ENCODE data around the gene ATP5F1C. TPM values are rescaled to one million over a fixed set of nuclear protein-coding genes. Genes with fewer than 3 reads are reported as not detected.
"Not testable (repeated sequence)": the region's sequence is repeated elsewhere in the genome, so short reads cannot be mapped to it uniquely, and the experiment has no call there.

ATP5F1C gene
- total RNA-seq, 1 donor from 2014 or later = 295 TPM

DNA sequence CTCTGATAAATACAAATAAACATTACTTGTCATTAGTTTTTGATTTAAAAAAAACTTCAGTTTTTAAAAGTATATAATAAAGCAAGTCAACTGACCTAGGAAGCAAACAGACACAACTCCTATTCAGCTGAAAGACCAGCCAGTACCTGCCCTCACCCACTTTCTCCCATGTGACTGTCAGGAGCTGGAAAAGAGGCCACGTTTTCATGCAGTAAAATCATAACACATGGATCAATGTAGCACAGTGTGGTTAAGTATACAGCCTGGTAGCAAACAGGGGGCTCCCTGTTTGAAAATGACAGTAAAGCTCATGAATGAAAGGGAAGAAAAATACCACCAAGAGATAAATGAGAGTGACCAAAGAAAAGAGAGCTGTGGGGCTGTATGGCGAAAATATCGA is 21.7 kb upstream of the ATP5F1C start:
- H3K36me3 ChIP-seq (ENCODE audit: control insufficient read depth in 3 of 3, insufficient read depth in 3 of 3, low read length in 3 of 3) = peaks cover 31 to 53% (median 37%) of the 10 kb centered on the region in 3 donors

DNA sequence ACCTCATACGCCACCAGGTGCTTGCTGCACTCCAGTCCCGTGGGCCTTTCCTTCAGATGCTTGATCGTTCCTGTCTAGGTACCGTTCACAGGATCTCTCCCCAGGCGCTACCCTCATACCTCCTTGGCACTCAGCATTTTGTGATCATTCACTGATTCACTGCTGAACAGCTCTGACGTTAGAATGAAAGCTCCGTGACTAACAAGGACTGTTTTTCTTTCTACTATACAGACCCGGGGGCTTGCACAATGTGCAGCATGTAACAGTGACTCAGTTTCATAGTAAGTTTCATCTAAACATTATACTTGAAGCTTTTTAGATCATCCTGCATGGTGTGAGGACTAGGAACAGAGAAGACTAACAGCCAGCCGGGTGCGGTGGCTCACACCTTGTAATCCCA is 20.8 kb upstream of the ATP5F1C start:
- Histone ChIP-seq H3K27ac (ENCODE audit: low read depth, low read length) (no peak overlapping the region), H3K27me3 (ENCODE audit: control insufficient read depth in 3 of 3, insufficient read depth in 3 of 3, low read length in 3 of 3) (no peaks in the 10 kb centered on the region), H3K9me3 (ENCODE audit: control insufficient read depth in 3 of 3, low read length in 3 of 3) (no peaks in the 10 kb centered on the region), H3K9ac (ENCODE audit: low read depth in 1 of 3, low read length in 3 of 3) (no peak overlapping the region), H3K4me3 (ENCODE audit: low read length in 3 of 3) (no peak overlapping the region), H3K36me3 (ENCODE audit: control insufficient read depth in 3 of 3, insufficient read depth in 3 of 3, low read length in 3 of 3) (peaks cover 23 to 44% (median 27%) of the 10 kb centered on the region in 3 donors), H3K4me1 (ENCODE audit: control insufficient read depth in 3 of 3, insufficient read depth in 3 of 3, low read length in 3 of 3) (no peaks in the 10 kb centered on the region)

More for the DNA sequence above, 21.7 kb upstream of the ATP5F1C start:
- Histone ChIP-seq H3K4me3 (ENCODE audit: low read length in 3 of 3) (no peak overlapping the region), H3K27me3 (ENCODE audit: control insufficient read depth in 3 of 3, insufficient read depth in 3 of 3, low read length in 3 of 3) (no peaks in the 10 kb centered on the region), H3K9me3 (ENCODE audit: control insufficient read depth in 3 of 3, low read length in 3 of 3) (no peaks in the 10 kb centered on the region), H3K4me1 (ENCODE audit: control insufficient read depth in 3 of 3, insufficient read depth in 3 of 3, low read length in 3 of 3) (no peaks in the 10 kb centered on the region), H3K27ac (ENCODE audit: low read depth, low read length) (no peak overlapping the region), H3K9ac (ENCODE audit: low read depth in 1 of 3, low read length in 3 of 3) (no peak overlapping the region)

DNA sequence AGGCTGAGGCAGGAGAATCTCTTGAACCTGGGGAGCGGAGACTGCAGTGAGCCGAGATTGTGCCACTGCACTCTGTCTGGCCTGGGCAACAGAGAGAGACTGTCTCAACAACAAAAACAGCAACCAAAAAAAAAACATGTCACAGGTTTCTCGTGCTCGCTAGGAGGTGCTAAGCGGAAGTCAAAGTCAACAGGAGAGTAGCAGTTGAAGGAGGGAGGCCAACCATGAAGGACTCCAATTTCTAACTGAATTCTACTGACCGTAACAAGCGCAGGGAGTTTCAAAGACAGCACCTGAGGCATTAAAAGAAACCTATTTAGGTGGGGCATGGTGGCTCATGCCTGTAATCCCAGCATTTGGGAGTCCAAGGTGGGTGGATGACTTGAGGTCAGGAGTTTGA is 19.6 kb upstream of the ATP5F1C start:
- no peak overlapping the region for H3K27ac ChIP-seq (ENCODE audit: low read depth, low read length)
- no peak overlapping the region for H3K9ac ChIP-seq (ENCODE audit: low read depth in 1 of 3, low read length in 3 of 3)
- no peaks in the 10 kb centered on the region for H3K4me1 ChIP-seq (ENCODE audit: control insufficient read depth in 3 of 3, insufficient read depth in 3 of 3, low read length in 3 of 3)
- no peaks in the 10 kb centered on the region for H3K9me3 ChIP-seq (ENCODE audit: control insufficient read depth in 3 of 3, low read length in 3 of 3)
- H3K4me3 ChIP-seq (ENCODE audit: low read length in 3 of 3) = no peak overlapping the region
- H3K36me3 ChIP-seq (ENCODE audit: control insufficient read depth in 3 of 3, insufficient read depth in 3 of 3, low read length in 3 of 3) = peaks cover 16 to 38% (median 33%) of the 10 kb centered on the region in 3 donors
- H3K27me3 ChIP-seq (ENCODE audit: control insufficient read depth in 3 of 3, insufficient read depth in 3 of 3, low read length in 3 of 3) = no peaks in the 10 kb centered on the region

DNA sequence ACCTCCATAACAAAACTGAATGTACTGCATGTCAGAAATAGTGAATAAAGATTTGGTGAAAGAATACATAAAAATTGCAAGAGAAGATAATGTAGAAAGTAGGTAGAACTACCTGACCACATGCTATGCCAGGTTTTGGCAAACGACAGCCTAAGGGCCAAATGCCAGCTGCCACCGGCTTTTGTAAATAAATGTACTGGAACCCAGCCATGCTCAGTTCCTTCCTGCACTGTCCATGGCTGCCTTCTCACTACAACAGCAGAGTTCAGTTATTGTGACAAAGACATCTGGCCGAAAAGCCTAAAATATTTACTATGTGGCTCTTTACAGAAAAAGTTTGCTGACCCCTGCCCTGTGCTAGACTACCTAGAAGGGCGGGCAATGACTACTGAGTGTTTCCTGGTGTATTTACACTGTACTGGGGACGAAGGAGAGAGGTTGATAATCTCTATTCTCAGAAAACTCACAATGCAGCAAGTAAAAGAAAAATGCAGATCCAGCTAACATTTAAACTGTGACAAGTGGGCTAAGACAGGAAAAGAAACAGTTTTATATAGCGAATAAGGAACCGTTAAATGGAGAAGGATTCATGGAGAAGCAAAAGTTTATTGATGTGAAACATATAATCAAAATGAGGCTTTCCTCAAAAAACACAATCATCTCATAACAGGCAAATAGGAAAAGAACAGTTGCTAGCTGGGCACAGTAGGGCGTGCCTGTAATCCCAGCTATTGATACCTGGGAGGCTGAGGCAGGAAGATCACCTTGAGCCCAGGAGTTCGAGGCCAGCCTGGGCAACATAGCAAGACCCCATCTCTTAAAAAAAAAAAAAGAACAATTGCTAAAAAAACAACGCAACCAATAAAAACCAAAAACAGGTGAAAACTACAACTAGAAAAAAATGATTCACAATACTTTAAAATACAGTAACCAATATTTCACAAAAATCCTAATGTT is 13.9 kb upstream of the ATP5F1C start:
- Histone ChIP-seq H3K27ac (ENCODE audit: low read depth, low read length) (no peak overlapping the region), H3K27me3 (ENCODE audit: control insufficient read depth in 3 of 3, insufficient read depth in 3 of 3, low read length in 3 of 3) (no peaks in the 10 kb centered on the region), H3K36me3 (ENCODE audit: control insufficient read depth in 3 of 3, insufficient read depth in 3 of 3, low read length in 3 of 3) (peaks cover 19 to 38% (median 35%) of the 10 kb centered on the region in 3 donors), H3K9ac (ENCODE audit: low read depth in 1 of 3, low read length in 3 of 3) (no peak overlapping the region), H3K4me1 (ENCODE audit: control insufficient read depth in 3 of 3, insufficient read depth in 3 of 3, low read length in 3 of 3) (no peaks in the 10 kb centered on the region), H3K4me3 (ENCODE audit: low read length in 3 of 3) (no peak overlapping the region), H3K9me3 (ENCODE audit: control insufficient read depth in 3 of 3, low read length in 3 of 3) (no peaks in the 10 kb centered on the region)

DNA sequence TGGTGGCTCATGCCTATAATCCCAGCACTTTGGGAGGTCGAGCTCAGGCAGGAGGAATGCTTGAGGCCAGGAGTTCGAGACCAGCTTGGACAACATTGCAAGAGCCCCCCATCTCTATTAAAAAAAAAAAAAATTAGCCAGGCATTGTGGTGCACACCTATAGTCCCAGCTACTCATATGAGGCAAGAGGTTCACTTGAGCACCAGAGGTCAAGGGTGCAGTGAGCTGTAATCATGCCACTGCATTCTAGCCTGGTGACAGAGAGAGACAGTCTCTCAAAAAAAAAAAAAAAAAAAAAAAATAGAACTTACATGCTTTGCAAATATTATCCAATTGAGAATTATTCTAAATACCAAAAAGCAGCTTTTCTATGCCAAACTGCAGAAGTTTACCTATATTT is 11.2 kb upstream of the ATP5F1C start:
- Histone ChIP-seq H3K4me1 (ENCODE audit: control insufficient read depth in 3 of 3, insufficient read depth in 3 of 3, low read length in 3 of 3) (no peaks in the 10 kb centered on the region), H3K9ac (ENCODE audit: low read depth in 1 of 3, low read length in 3 of 3) (no peak overlapping the region), H3K27ac (ENCODE audit: low read depth, low read length) (no peak overlapping the region), H3K36me3 (ENCODE audit: control insufficient read depth in 3 of 3, insufficient read depth in 3 of 3, low read length in 3 of 3) (peaks cover 19 to 54% (median 45%) of the 10 kb centered on the region in 3 donors), H3K4me3 (ENCODE audit: low read length in 3 of 3) (no peak overlapping the region), H3K9me3 (ENCODE audit: control insufficient read depth in 3 of 3, low read length in 3 of 3) (no peaks in the 10 kb centered on the region), H3K27me3 (ENCODE audit: control insufficient read depth in 3 of 3, insufficient read depth in 3 of 3, low read length in 3 of 3) (no peaks in the 10 kb centered on the region)

DNA sequence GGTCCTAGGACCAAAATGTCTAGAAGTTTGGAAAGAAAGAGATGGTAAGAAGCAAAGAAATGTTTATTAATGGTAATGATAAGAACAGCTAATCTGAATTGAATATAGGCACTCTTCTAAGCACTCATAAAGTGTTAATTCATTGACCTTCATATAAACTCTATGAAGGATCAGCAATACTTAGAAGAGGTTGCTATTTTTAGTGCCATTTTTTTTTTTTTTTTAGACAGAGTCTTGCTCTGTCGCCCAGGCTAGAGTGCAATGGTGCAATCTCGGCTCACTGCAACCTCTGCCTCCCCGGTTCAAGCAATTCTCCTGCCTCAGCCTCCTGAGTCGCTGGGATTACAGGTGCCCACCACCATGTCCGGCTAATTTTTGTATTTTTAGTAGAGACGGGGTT is 5.8 kb upstream of the ATP5F1C start:
- not testable (repeated sequence) for H3K9ac ChIP-seq (ENCODE audit: low read depth in 1 of 3, low read length in 3 of 3); H3K27ac ChIP-seq (ENCODE audit: low read depth, low read length); H3K27me3 ChIP-seq (ENCODE audit: control insufficient read depth in 3 of 3, insufficient read depth in 3 of 3, low read length in 3 of 3); H3K9me3 ChIP-seq (ENCODE audit: control insufficient read depth in 3 of 3, low read length in 3 of 3); H3K4me3 ChIP-seq (ENCODE audit: low read length in 3 of 3); H3K4me1 ChIP-seq (ENCODE audit: control insufficient read depth in 3 of 3, insufficient read depth in 3 of 3, low read length in 3 of 3)
- peaks cover 10 to 38% (median 27%) of the 10 kb centered on the region in 3 donors for H3K36me3 ChIP-seq (ENCODE audit: control insufficient read depth in 3 of 3, insufficient read depth in 3 of 3, low read length in 3 of 3)

DNA sequence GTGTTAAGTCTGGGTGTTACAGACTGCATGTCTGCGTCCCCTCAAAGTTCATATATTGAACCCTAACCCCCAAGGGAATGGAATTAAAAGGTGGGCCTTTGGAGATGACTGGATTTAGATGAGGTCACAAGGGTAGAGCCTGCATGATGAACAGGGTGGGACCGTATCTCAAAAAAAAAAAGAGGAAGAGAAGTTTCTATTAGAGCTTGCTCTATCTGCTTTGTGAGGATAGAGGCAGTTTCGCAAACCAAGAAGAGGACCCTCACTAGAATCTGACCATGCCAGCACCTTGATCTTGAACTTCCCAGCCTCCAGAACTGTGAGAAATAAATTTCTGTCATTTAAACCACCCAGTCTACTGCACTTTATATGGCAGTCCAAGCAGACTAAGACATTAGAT is 1.5 kb upstream of the ATP5F1C start:
- Histone ChIP-seq H3K9ac (ENCODE audit: low read depth in 1 of 3, low read length in 3 of 3) (peak overlapping the region in 2 of 3 donors; percentile 87 to 97), H3K27me3 (ENCODE audit: control insufficient read depth in 3 of 3, insufficient read depth in 3 of 3, low read length in 3 of 3) (no peaks in the 10 kb centered on the region), H3K27ac (ENCODE audit: low read depth, low read length) (no peak overlapping the region), H3K4me3 (ENCODE audit: low read length in 3 of 3) (peak overlapping the region in 1 of 3 donors; percentile 97), H3K36me3 (ENCODE audit: control insufficient read depth in 3 of 3, insufficient read depth in 3 of 3, low read length in 3 of 3) (peaks cover under 1 to 6% (median under 1%) of the 10 kb centered on the region in 3 donors), H3K9me3 (ENCODE audit: control insufficient read depth in 3 of 3, low read length in 3 of 3) (no peaks in the 10 kb centered on the region), H3K4me1 (ENCODE audit: control insufficient read depth in 3 of 3, insufficient read depth in 3 of 3, low read length in 3 of 3) (peaks cover 26 to 39% (median 27%) of the 10 kb centered on the region in 3 donors)

DNA sequence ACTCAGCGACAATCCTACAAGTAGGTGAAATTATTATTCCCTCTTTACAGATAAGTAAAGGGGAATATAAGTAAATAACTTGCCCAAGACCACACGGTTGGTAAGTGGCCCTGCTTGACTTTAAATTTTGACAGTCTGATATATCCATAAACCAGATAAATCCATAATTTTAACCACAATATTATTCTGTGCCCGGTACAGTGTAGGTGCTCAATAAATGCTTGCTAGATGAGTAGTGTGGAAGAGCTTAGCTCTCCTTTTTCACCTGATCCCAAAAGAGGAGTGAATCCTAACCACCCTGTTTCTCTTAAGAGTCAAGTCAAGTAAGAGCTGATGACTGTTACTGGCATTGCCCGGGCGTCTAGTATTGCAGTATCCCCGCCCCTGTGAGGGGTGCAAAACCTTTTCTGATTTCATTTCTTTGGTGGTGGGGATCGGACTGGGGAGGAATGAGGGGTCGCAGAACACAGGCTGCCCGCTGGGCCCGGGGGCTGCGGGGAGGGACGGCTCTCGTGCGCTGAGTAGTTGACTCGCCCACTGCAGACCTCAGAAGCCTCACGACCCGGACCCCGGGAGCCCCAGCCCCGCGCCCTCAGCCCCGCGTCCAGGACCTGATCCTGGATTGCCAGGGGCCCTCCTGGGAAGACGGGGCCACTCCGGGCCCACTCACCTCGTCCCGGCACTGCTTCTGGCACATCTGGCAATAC is 674 bp upstream of the ATP5F1C start:
- Histone ChIP-seq H3K4me1 (ENCODE audit: control insufficient read depth in 3 of 3, insufficient read depth in 3 of 3, low read length in 3 of 3) (peaks cover 26 to 41% (median 27%) of the 10 kb centered on the region in 3 donors), H3K36me3 (ENCODE audit: control insufficient read depth in 3 of 3, insufficient read depth in 3 of 3, low read length in 3 of 3) (peaks cover 0 to 6% (median 0%) of the 10 kb centered on the region in 3 donors), H3K9ac (ENCODE audit: low read depth in 1 of 3, low read length in 3 of 3) (peak overlapping the region; percentile 87 to 99 (median 97)), H3K4me3 (ENCODE audit: low read length in 3 of 3) (peak overlapping the region; percentile 97 to 99 (median 98)), H3K9me3 (ENCODE audit: control insufficient read depth in 3 of 3, low read length in 3 of 3) (no peaks in the 10 kb centered on the region), H3K27ac (ENCODE audit: low read depth, low read length) (peak overlapping the region; percentile 92), H3K27me3 (ENCODE audit: control insufficient read depth in 3 of 3, insufficient read depth in 3 of 3, low read length in 3 of 3) (no peaks in the 10 kb centered on the region)

DNA sequence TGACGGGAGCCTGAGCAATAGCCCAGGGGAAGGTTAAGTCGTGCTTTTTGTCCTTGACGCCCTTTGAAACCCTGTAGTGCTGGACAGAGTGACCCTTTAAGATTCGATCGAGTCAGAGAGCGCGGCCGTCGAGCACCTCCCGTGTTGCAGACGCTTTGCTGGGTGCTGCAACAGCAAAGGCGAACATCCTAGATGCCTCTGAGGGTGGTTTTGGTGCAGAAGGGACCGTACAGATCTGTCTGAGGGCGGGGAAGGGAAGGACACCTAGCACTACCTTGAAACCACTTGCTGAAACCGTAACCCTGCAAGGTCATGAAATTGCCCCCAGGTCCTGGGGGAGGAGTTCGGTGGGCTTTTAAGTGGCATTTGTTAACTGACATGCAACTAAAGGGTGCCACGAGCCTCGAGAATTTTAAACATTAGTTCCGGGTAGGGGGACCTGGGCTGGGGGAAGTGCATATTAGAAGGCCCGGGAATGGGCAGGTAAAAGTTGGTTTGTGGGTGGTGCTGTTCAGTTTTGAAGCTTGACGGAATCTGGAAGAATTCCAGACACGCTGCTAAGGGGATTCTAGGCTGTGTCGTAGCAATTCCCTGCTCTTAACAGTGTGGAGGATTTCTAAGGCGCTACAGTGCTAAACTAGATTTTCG is 786 bp downstream of the ATP5F1C start:
- peaks cover 26 to 46% (median 27%) of the 10 kb centered on the region in 3 donors for H3K4me1 ChIP-seq (ENCODE audit: control insufficient read depth in 3 of 3, insufficient read depth in 3 of 3, low read length in 3 of 3)
- no peaks in the 10 kb centered on the region for H3K27me3 ChIP-seq (ENCODE audit: control insufficient read depth in 3 of 3, insufficient read depth in 3 of 3, low read length in 3 of 3)

More for the DNA sequence above, 786 bp downstream of the ATP5F1C start:
- H3K36me3 ChIP-seq (ENCODE audit: control insufficient read depth in 3 of 3, insufficient read depth in 3 of 3, low read length in 3 of 3) = peaks cover 0 to 6% (median 0%) of the 10 kb centered on the region in 3 donors
- peak overlapping the region; percentile 97 to 99 (median 98) for H3K4me3 ChIP-seq (ENCODE audit: low read length in 3 of 3)
- H3K9me3 ChIP-seq (ENCODE audit: control insufficient read depth in 3 of 3, low read length in 3 of 3) = no peaks in the 10 kb centered on the region
- H3K9ac ChIP-seq (ENCODE audit: low read depth in 1 of 3, low read length in 3 of 3) = peak overlapping the region; percentile 93 to 99 (median 97)
- H3K27ac ChIP-seq (ENCODE audit: low read depth, low read length) = peak overlapping the region; percentile 92

Data from skeletal muscle tissue (tissue), 4 donors.